Measurements from ENCODE around the gene RASGRF2. TPM values are rescaled to one million over a fixed set of nuclear protein-coding genes. Genes with fewer than 3 reads are reported as not detected.

The RASGRF2 gene
- total and polyA plus RNA-seq, 2 of the 8 experiments (the other 6 are each of a cell fraction or from before 2014, with no cell fraction given) = 2.6 to 29.5 TPM

- Histone ChIP-seq H3K4me3 (ENCODE audit: extremely low read depth in 1 of 4, insufficient read depth in 2 of 4, low read depth in 3 of 4, low read length in 4 of 4) (no peak overlapping the region), H4K5ac (ENCODE audit: insufficient read length, low read depth, low read length) (no peak overlapping the region), H2AK5ac (ENCODE audit: low read depth, low read length) (no peak overlapping the region), H4K20me1 (replicated peaks in 1 of 2; ENCODE audit: control insufficient read depth in 1 of 2, insufficient read depth in 2 of 2, low read length in 2 of 2) (no peaks in the 10 kb centered on the region), H3K79me2 (ENCODE audit: control insufficient read depth in 1 of 2, insufficient read depth in 2 of 2, low read length in 2 of 2) (no peaks in the 10 kb centered on the region), H3K18ac (ENCODE audit: extremely low read depth, low read length) (no peak overlapping the region), H2BK20ac (ENCODE audit: low read length) (no peak overlapping the region), H3K4ac (replicated peaks; ENCODE audit: insufficient read length, low read depth, low read length) (no peak overlapping the region), H2BK120ac (replicated peaks; ENCODE audit: low read depth, low read length) (no peak overlapping the region), H3K27me3 (replicated peaks in 1 of 4; ENCODE audit: control insufficient read depth in 3 of 4, extremely low read depth in 1 of 4, insufficient read depth in 3 of 4, low read length in 3 of 4) (no peaks in the 10 kb centered on the region), H3K36me3 (ENCODE audit: control insufficient read depth in 2 of 4, insufficient read depth in 4 of 4, low read length in 3 of 4) (peaks cover 0 to 2% (median under 1%) of the 10 kb centered on the region in 4 experiments; a peak in 2 of 8 replicates), H2BK12ac (ENCODE audit: low read depth, low read length) (no peak overlapping the region), H3K79me1 (ENCODE audit: low read depth, low read length) (no peaks in the 10 kb centered on the region; the same call in 1 of the 2 replicates), H3K9ac (replicated peaks in 1 of 4; ENCODE audit: extremely low read depth in 1 of 4, low read depth in 3 of 4, low read length in 3 of 4) (no peak overlapping the region), H3K14ac (ENCODE audit: insufficient read length) (no peak overlapping the region), H3K56ac (replicated peaks; ENCODE audit: insufficient read length, low read depth, low read length) (no peak overlapping the region), H3K23me2 (ENCODE audit: low read depth, low read length) (no peaks in the 10 kb centered on the region), H2BK15ac (ENCODE audit: low read length) (no peak overlapping the region), H2AFZ (ENCODE audit: low read length) (no peak overlapping the region), H3K9me3 (ENCODE audit: insufficient read depth in 2 of 2, low read depth in 1 of 2, low read length in 1 of 2) (no peaks in the 10 kb centered on the region), H3K23ac (ENCODE audit: insufficient read length) (no peak overlapping the region), H2BK5ac (ENCODE audit: low read depth, low read length) (no peak overlapping the region), H3K4me1 (replicated peaks in 1 of 4; ENCODE audit: control insufficient read depth in 3 of 4, insufficient read depth in 4 of 4, low read length in 3 of 4) (peaks cover 0 to 3% (median under 1%) of the 10 kb centered on the region in 4 experiments; a peak in 1 of 7 replicates), H4K8ac (ENCODE audit: extremely low read depth, insufficient read depth, low read length) (no peak overlapping the region), H3K4me2 (ENCODE audit: insufficient read depth in 1 of 2, low read depth in 2 of 2, low read length in 2 of 2) (no peak overlapping the region), H3K27ac (ENCODE audit: low read depth, low read length) (no peak overlapping the region), H4K91ac (replicated peaks; ENCODE audit: insufficient read length, low read length) (no peak overlapping the region)
- no peak for DNase-seq (ENCODE audit: low read depth in 1 of 2, low spot score in 2 of 2)
- POLR2A ChIA-PET (ENCODE audit: partially characterized antibody) = interaction anchor here (1.4 kb wide), 1 partner anchor 20 kb away, joined by 3 read pairs; no protein-coding TSS in a partner anchor
- CTCF ChIA-PET (ENCODE audit: partially characterized antibody) = interaction anchor here (1.0 to 1.7 kb wide), 3 partner anchors 10 to 198 kb away, joined by 3 to 4 read pairs (median 3); no protein-coding TSS in a partner anchor
- 88% methylated on average over 5 of the region's 5 CpGs; no CpG with 5 or more reads in 1 of the 2 experiments for WGBS, 2 experiments (ENCODE audit: extremely low coverage in 1 of 2, insufficient coverage in 1 of 2, insufficient read length in 1 of 2, insufficient replicate concordance in 2 of 2, low coverage in 1 of 2, low lambda C conversion rate in 2 of 2, missing lambda C conversion rate in 1 of 2)
- no peak for FAIRE-seq
- TF ChIP-seq ATF2 (IDR thresholded peaks at IDR 0.05; ENCODE audit: low read length) = no peak
- TF ChIP-seq PHF8 (conservative IDR thresholded peaks at IDR 0.05; ENCODE audit: low read depth, low read length) = no peak
- TF ChIP-seq HDAC2 (IDR thresholded peaks at IDR 0.05; ENCODE audit: borderline replicate concordance in 1 of 2, low read depth in 2 of 2, low read length in 2 of 2) = no peak
- peak in 1 of 3 experiments; percentile 1; a peak in 1 of 4 replicates for TF ChIP-seq CTCF (IDR thresholded peaks at IDR 0.05; ENCODE audit: control extremely low read depth in 1 of 3, insufficient read depth in 1 of 3, low read depth in 1 of 3, low read length in 3 of 3)
- no peak for TF ChIP-seq SIN3A (conservative IDR thresholded peaks at IDR 0.05 in 1 of 2, IDR thresholded peaks at IDR 0.05 in 1 of 2; ENCODE audit: low read depth in 1 of 2, low read length in 2 of 2)
- no peak for TF ChIP-seq SIX5 (IDR thresholded peaks at IDR 0.05; ENCODE audit: low read depth, low read length)
- TF ChIP-seq CEBPB (IDR thresholded peaks at IDR 0.05; ENCODE audit: low read depth, low read length) = no peak
- no peak for TF ChIP-seq HDAC6 (IDR thresholded peaks at IDR 0.05; ENCODE audit: low read depth, low read length)
Observed at GRCh38 chr5:81239613-81240012, 279.4 kb downstream of the RASGRF2 start.

Measured in H1 (cell line).